GM06990 (cell line): ENCODE measurements around the gene POU1F1.

Experiments used
- DNase-seq: peaks from one replicate; pipeline ENCODE4 v3.0.0-alpha.2; 2011; ENCODE audit not compliant: insufficient read length; ENCODE audit errors: extremely low read depth
- H3K27me3 ChIP-seq: replicated peaks from 2 replicates; pipeline ENCODE4 v1.6.0; 2011; ENCODE audit warnings: low read length; ENCODE audit not compliant: control insufficient read depth, insufficient read depth
- H3K36me3 ChIP-seq: 2 replicates; pipeline ENCODE4 v1.5.1; 2011; ENCODE audit warnings: low read length; ENCODE audit not compliant: control insufficient read depth, insufficient read depth
- H3K4me3 ChIP-seq: replicated peaks from 2 replicates; pipeline ENCODE4 v1.5.1; 2011; ENCODE audit warnings: low read depth, mild to moderate bottlenecking, control low read depth, low read length
- CTCF ChIP-seq: IDR thresholded peaks from 2 replicates; pipeline ENCODE4 v1.5.1; 2011; ENCODE audit warnings: low read length, control low read depth, mild to moderate bottlenecking, inconsistent platforms; ENCODE audit not compliant: insufficient read depth, poor library complexity, severe bottlenecking

The POU1F1 gene

GRCh38 chr3:87229113-87229512 lies 47.3 kb downstream of the POU1F1 start:
- Histone ChIP-seq H3K36me3 (no peaks in the 10 kb centered on the region), H3K27me3 (no peaks in the 10 kb centered on the region), H3K4me3 (no peak overlapping the region)
- DNase-seq, result no peak
- TF ChIP-seq CTCF, result no peak

DNA sequence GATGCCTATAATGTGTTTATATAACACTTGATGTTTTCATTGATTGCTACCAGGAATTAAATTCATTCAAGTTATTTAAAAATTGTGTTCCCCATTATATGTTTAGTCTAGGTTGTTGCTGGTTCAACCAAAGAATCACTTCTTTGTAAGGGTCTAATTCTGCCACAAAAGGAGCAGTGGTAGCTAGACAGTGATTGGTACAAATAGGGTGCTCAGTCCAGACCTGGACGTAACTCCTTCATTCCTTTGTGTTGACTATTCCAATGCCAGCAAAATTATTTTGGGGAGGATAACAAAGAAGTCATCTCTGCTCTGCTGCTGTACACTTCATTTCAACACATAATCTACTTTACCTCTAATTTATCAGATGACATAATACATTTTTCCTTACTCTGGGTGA lies 48.1 kb downstream of the POU1F1 start:
- H3K36me3 ChIP-seq, result no peaks in the 10 kb centered on the region
- peak overlapping the region; percentile 94; the same call in 1 of the 2 replicates for H3K4me3 ChIP-seq
- TF ChIP-seq CTCF, result no peak
- no peaks in the 10 kb centered on the region for H3K27me3 ChIP-seq
- DNase-seq, result no peak

GRCh38 chr3:87227835-87228144 lies 48.6 kb downstream of the POU1F1 start:
- no peaks in the 10 kb centered on the region for H3K36me3 ChIP-seq
- TF ChIP-seq CTCF, result no peak
- no peaks in the 10 kb centered on the region for H3K27me3 ChIP-seq
- DNase-seq, result no peak
- peak overlapping the region; percentile 94 for H3K4me3 ChIP-seq

DNA sequence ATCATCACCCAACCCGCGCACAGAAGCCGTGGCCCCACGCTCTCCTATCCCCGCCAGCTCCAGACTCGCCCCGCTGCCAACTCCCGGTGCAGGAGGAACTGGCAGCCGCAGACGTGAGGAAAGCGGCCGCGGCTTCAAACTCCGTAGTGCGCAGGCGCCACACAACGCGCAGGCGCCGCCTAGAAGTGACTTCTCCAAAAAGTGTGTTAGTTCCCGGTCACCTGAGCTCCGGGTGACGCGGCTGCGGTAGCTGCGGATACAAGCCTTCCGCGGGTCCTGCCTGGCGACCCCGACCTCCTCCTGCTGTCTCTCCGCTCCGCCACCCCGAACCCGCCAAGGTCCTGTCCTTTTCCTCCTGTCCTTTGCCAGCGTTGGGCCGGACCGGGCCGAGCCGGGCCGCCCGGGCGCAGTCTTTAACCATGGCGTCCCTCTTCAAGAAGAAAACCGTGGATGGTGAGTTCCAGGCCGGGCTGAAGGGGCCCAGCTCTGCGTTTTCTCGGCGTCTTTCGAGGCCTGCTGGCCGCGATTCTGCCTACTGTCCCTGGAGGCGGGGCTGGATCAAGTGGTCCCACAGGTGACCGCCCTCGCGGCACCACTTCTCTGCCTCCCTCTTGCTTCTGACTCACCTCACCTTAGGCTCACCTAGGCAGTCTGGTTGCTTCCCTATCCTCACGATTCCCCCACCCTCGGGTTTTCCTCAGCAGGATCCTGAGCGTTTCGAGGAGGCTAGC lies 49.1 kb downstream of the POU1F1 start, which contains the start of gene CHMP2B:
CHMP2B (plus strand) TSS at position 206 of the 731 bp plus-strand sequence; CDS start at position 420, 214 bp downstream.
- Histone ChIP-seq H3K27me3 (no peaks in the 10 kb centered on the region), H3K36me3 (no peaks in the 10 kb centered on the region), H3K4me3 (peak within 1 kb of the TSS; percentile 94)
- DNase-seq, result peak; percentile 94
- no peak for TF ChIP-seq CTCF

GRCh38 chr3:87225659-87226058 lies 50.7 kb downstream of the POU1F1 start:
- no peak for TF ChIP-seq CTCF
- Histone ChIP-seq H3K4me3 (no peak overlapping the region), H3K36me3 (no peaks in the 10 kb centered on the region), H3K27me3 (no peaks in the 10 kb centered on the region)
- no peak for DNase-seq

GRCh38 chr3:87219611-87220010 lies 56.8 kb downstream of the POU1F1 start:
- no peaks in the 10 kb centered on the region for H3K36me3 ChIP-seq
- H3K27me3 ChIP-seq, result no peaks in the 10 kb centered on the region
- DNase-seq, result no peak
- no peak overlapping the region for H3K4me3 ChIP-seq
- TF ChIP-seq CTCF, result no peak
